ENCODE measurements around the gene CAV1. TPM values are rescaled to one million over a fixed set of nuclear protein-coding genes. Genes with fewer than 3 reads are reported as not detected.

Gene CAV1
- total and polyA plus RNA-seq, 2 experiments from 2014 or later, result 0.69 to 3.2 TPM

GRCh38 chr7:116610721-116611120, 85.9 kb downstream of the CAV1 start:
- H3K4me3 ChIP-seq, result no peak overlapping the region
- no peak for DNase-seq (ENCODE audit: low read depth in 1 of 2, low spot score in 1 of 2)
- no peak for TF ChIP-seq CTCF (IDR thresholded peaks at IDR 0.05; ENCODE audit: low read depth, low read length)
- no peaks in the 10 kb centered on the region for H3K36me3 ChIP-seq
- no peaks in the 10 kb centered on the region for H3K9me3 ChIP-seq (ENCODE audit: low read depth)
- no peak overlapping the region for H3K27ac ChIP-seq
- no peaks in the 10 kb centered on the region for H3K4me1 ChIP-seq (ENCODE audit: low read depth)
- no peaks in the 10 kb centered on the region for H3K27me3 ChIP-seq

Other genes starting within 250 kb of the CAV1 start
- gene CAV2, start 25.3 kb upstream of the CAV1 start, total RNA-seq, result 6.4 and 9.9 TPM in 2 replicates
- gene CAV2, start 25.3 kb upstream of the CAV1 start, polyA plus RNA-seq, result 17.4 and 18.0 TPM in 2 replicates
- gene MET, start 147.2 kb downstream of the CAV1 start, total RNA-seq, result 0.88 and 1.8 TPM in 2 replicates
- gene MET, start 147.2 kb downstream of the CAV1 start, polyA plus RNA-seq, result 1.9 and 2.6 TPM in 2 replicates

Data from cardiac muscle cell (in vitro differentiated cells and primary cell).